NCI-H2227 (cell line): ENCODE results near the gene SATB2.

ENCODE experiments used
- DNase-seq: peaks from one replicate; lab custom pipeline; 2025; ENCODE audit not compliant: unreplicated experiment; lab: John Stamatoyannopoulos, UW

SATB2 gene

GRCh38 chr2:199329466-199329865 lies 128.3 kb downstream of the SATB2 start:
- no peak for DNase-seq

GRCh38 chr2:199329031-199329430 lies 128.7 kb downstream of the SATB2 start:
- DNase-seq, result no peak

- DNase-seq, result no peak
These were observed 131.9 kb downstream of the SATB2 start for GRCh38 chr2:199325881-199326280.

GRCh38 chr2:199322151-199322550 lies 135.6 kb downstream of the SATB2 start:
- no peak for DNase-seq

- no peak for DNase-seq
These were observed 140.1 kb downstream of the SATB2 start for GRCh38 chr2:199317646-199318045.

GRCh38 chr2:199316851-199317250 lies 140.9 kb downstream of the SATB2 start:
- no peak for DNase-seq

- DNase-seq, result no peak
These were observed 142.2 kb downstream of the SATB2 start for GRCh38 chr2:199315299-199316179.

- no peak for DNase-seq
These were observed 144.8 kb downstream of the SATB2 start for GRCh38 chr2:199312931-199313330.

GRCh38 chr2:199310771-199311585 lies 146.8 kb downstream of the SATB2 start:
- DNase-seq, result peak; percentile 53

- peak; percentile 31 for DNase-seq
These were observed 147.8 kb downstream of the SATB2 start for GRCh38 chr2:199309973-199310372.

- no peak for DNase-seq
These were observed 148.3 kb downstream of the SATB2 start for GRCh38 chr2:199309411-199309810.

GRCh38 chr2:199308567-199308966 lies 149.2 kb downstream of the SATB2 start:
- DNase-seq, result no peak

- no peak for DNase-seq
These were observed 150.3 kb downstream of the SATB2 start for GRCh38 chr2:199307461-199307860.

- no peak for DNase-seq
These were observed 151.6 kb downstream of the SATB2 start for GRCh38 chr2:199306116-199306515.

- DNase-seq, result no peak
These were observed 154.0 kb downstream of the SATB2 start for GRCh38 chr2:199303728-199304177.

GRCh38 chr2:199302851-199303250 lies 154.9 kb downstream of the SATB2 start:
- peak; percentile 36 for DNase-seq

GRCh38 chr2:199288424-199288823 lies 169.3 kb downstream of the SATB2 start:
- DNase-seq, result no peak

GRCh38 chr2:199282309-199282708 lies 175.4 kb downstream of the SATB2 start:
- no peak for DNase-seq

GRCh38 chr2:199279146-199279545 lies 178.6 kb downstream of the SATB2 start:
- DNase-seq, result no peak

GRCh38 chr2:199278099-199278498 lies 179.6 kb downstream of the SATB2 start:
- DNase-seq, result no peak

- no peak for DNase-seq
These were observed 184.7 kb downstream of the SATB2 start for GRCh38 chr2:199273042-199273511.

- DNase-seq, result no peak
These were observed 195.8 kb downstream of the SATB2 start for GRCh38 chr2:199261936-199262335.
